Measurements from ENCODE around the gene NRG3.
"Not testable (repeated sequence)": the region's sequence is repeated elsewhere in the genome, so short reads cannot be mapped to it uniquely, and the experiment has no call there.

The NRG3 gene

DNA sequence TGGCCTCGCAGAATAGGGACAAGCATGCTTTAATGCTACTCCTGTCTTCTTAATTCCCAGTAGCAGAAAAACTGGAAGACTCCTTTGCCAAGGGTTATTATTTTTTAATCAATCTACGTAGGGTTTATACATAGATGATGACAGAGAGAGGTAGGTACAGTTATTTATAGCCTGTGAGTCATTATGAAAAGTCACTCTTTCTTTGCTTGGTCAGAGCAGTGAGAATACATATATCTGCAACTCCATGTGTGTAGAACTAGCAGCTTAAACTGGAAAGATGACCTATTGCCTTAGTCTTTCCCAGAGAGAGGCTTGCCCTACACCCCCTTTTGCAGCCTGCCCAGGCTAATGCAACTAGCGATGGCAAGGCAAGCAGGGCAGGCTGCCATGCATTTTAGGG lies 1050.6 kb downstream of the NRG3 start:
- DNase-seq = no peak

DNA sequence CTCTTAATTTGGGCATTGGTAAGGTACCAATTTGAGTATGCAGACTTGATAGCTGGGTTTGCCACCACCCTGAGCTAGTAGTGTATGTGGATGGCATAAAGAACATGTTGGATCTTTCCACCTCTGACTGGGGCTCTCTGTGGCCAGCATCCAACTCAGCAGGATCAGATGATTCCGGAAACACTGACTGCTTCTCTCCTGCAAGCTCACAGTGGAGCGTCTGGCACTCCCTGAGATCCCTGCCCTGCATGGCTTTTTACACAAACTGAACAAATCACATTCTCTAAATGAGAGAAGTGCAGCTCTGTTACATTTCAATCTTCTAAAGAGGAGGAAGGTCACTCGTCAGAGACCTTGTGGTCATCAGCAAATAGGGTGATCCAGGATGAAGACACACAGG lies 1057.5 kb downstream of the NRG3 start:
- no peak for DNase-seq

DNA sequence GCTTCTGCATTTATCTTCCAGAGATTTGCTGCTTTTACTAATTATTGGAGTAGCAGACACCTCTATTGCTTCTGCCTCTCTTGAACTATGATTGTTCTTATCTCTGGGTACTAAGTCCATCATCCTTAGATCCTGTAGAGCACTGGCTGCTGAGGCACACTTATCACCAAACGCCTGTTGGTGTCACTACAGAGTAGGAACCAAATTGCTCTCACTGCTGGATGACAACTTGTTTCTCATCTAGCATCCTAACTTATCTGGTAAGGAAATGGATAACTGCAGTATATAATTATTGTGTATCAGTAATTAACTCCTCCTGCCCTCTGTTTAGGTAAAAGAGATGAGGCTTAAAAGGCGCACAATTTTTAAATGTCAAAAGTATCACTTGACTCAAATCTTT lies 1059.4 kb downstream of the NRG3 start:
- DNase-seq = no peak

DNA sequence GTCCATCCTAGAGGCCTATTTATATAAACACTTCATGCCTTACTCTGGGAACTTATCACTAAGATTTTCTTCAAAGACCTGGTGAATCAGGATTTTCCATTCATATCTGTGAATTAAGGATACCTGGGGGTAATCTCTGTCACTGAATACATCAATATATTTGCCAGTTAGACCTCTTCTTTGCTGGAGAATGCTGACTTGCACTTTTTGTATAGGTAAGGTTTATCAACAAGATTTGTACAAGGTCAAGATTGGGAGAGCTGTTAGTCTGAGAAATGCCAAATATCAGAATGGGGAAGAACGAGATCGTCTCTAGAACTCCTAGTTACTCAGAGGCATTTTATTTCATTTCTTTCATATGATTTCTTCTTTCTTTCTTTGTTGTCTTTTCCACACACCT lies 1060.0 kb downstream of the NRG3 start:
- no peak for DNase-seq

DNA sequence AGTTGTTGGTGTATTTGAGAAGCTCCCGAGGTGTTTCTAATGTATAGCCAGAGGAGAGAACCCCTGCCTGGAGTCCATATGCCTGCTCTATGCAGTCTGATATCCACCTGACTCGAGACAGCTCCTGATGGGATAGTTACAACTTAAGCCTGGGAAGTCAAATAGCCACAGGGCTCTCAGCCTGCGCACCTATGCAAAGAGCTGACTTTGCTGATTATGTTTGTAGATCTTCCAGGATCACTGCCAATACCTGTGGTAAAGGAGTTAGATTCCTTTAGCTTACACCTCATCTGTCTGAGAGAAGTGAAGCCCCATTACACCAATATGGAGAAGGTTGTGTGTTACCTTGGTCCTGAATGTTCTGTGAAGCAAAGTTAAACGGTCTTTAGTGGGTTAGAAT lies 1063.3 kb downstream of the NRG3 start:
- no peak for DNase-seq

DNA sequence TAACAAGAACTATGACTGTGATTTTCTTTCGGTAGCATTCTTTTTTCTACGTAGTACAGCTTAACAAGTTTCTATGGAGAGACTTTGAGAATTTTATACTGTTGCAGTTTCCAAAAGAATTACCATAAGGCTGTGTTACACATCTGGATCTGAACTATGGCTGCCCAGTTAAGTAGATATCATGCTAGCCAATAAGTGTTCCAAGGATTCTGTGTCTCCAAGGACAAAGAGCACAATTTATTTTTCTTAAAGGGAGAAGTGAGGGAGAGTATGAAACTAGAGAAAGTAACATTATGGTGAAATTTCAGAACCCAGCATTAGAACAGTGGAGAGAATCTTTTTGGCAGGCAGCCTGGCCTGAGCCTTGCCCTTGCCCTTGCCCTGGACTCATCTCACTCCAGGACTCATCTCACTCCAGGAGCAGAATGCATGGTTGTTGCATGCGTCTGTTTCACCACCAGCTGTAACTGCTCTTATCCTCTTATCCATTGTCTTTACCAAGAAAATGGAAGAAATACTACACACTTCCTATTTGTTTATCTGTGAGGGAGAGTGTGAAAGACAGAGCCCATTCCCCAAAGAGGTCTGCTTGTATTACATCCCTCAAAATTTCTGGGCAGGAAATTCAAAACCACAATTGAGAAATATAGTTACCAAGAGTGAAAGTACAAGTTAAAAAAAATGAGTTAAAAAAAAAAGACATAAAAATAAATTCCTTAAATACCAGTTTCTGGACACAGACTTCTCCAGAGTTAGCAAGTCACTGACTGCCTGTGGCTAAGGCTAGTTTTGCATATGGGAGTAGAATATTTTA lies 1067.5 kb downstream of the NRG3 start:
- DNase-seq = peak; percentile 53

DNA sequence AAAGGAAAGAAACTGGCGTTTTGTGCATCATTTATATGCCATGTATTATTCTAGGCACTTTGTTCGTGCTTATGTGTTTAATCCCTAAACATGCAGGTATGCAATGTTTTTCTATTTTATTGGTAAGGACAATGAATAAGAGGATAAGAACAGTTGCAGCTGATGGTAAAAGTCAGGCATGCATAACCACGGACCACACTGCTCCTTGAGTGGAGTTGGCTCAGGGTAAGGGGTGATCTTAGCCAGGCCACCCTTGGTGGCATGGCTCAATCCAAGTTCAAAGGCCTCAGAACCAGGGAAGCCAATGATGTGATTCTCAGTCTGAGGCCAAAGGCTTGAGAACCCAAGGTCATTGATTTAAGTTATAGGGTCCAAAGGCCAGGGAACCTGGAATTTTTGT lies 1068.1 kb downstream of the NRG3 start:
- no peak for DNase-seq

DNA sequence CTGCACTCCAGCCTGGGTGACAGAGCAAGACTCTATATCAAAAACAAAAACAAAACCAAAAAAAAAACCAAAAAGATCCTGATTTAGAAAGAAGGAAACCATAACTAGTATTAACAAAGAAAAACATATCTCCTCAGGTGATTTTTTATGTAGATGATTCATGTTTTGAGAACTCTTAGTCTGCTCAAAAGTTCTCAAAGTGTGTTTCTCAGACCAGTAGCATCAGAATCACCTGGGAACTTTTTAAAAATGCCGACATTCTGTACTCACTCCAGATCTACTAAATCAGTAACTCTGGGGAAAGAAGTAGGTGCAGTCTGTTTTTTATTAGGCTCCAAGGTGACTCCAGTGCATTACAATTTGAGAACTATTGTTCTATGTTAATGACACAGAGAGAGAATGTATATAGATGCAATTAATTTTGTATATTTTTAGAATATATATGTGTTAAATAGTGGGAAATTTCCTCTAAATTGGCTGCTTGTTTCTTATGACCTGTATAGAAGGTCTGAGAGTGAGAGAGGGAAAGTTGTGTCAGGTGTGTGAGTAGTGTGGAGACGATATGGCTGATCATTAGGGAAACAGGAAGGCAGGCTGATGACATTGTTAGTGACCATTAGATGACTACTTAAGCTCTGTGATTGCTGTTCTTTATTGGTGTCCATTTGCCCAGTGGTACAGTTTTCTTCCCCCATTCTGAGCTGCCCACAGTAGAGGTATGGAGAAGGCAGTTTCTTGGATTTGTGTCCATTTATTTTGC lies 1075.0 kb downstream of the NRG3 start:
- no peak for DNase-seq

DNA sequence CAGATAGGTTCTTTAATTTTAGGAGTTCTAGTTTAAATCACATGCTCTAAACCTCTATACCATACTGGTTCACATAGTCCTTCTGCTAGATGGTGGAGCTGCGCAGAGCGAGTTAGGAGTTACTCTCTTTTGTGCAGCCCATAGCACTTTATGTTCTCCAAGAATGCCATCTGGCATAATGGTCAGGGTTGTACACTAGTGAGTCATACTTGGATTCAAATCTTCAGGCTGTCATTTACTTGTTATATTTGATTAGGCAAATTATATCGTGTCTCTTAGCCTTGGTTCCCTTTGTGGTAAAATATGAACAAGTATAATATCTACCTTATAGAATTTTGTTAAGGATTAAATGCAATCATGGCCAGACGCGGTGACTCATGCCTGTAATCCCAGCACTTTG lies 1078.3 kb downstream of the NRG3 start:
- no peak for DNase-seq

DNA sequence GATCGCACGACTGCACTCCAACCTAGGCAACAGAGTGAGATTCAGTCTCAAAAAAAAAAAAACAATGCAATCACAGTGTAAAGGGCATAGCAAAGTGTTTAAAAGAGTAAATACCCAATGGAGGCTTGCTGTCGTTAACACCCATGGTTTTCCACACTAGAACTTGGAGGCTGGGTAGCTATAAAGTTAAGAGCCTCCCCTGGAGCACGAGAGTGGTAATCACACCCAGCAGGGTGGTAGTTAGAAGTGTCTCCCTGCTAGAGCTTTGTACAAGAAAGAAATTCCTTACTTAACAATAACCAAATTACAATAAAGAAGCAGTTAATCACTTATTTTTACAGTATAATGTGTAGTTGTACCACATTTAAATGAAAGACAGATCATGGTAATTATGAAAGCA lies 1078.9 kb downstream of the NRG3 start:
- DNase-seq = no peak

DNA sequence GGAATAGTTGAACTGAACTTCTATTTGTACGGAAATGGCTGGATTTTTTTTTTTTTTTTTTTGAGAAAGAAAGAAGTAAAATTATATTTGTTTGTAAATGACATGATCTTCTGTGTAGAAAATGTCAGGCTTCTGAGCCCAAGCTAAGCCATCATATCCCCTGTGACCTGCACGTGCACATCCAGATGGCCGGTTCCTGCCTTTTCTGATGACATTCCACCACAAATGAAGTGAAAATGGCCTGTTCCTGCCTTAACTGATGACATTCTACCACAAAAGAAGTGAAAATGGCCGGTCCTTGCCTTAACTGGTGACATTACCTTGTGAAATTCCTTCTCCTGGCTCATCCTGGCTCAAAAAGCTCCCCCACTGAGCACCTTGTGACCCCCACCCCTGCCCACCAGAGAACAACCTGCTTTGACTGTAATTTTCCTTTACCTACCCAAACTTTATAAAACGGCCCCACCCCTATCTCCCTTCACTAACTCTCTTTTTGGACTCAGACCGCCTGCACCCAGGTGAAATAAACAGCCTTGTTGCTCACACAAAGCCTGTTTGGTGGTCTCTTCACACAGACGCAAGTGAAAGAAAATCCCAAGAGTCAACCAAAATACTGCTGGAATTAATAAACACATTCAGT lies 1085.5 kb downstream of the NRG3 start:
- not testable (repeated sequence) for DNase-seq

DNA sequence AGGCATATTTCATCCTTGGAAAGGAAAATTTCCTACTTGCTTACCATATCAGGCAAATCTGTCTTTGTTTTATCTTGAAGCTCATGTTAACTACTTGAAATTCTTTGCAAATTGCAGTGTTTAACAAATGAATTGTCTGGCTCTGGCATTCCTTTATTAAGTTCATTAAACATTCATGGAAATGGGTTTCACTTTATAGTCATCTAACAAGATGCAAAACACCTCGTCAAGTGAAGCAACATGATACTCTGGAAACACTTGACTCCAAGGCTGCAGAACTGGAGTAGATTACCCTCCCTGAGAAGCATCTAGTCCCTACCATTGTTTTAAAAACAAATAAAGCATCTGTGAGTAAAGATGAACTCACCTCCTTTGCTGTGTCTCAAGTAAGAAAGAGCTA lies 1086.9 kb downstream of the NRG3 start:
- no peak for DNase-seq

DNA sequence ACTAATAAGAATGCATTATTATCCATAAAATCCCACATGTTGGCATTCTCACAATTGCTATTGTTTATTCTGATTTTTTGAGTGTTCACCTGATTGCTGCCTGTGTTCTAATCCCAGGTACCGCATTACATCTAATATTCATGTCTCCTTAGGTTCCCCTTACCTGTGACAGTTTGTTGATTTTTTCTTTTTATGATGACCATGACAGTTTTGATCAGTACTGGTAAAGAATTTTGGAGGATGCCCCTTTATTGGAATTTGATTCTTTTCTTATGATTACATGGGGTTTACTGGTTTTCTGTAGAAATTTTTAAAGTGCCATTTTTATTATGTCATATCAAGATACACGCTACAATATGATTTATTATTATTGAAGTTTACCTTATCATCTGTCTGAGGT lies 1091.1 kb downstream of the NRG3 start:
- no peak for DNase-seq

DNA sequence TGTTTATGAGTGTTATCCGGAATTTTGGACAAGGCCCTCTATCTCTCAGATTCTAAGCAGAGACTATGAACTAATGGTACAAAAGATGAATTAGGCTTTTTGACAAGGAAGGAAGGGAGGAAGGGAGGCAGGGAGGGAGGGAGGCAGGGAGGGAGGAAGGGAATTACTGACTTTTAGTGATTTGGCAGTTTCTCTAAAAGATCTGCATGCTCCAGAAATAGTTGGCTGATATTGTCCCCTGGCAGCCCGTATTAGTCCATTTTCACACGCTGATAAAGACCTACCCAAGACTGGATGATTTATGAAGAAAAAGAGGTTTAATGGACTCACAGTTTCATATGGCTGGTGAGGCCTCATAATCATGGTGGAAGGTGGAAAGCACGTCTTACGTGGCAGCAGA lies 1093.5 kb downstream of the NRG3 start:
- no peak for DNase-seq

DNA sequence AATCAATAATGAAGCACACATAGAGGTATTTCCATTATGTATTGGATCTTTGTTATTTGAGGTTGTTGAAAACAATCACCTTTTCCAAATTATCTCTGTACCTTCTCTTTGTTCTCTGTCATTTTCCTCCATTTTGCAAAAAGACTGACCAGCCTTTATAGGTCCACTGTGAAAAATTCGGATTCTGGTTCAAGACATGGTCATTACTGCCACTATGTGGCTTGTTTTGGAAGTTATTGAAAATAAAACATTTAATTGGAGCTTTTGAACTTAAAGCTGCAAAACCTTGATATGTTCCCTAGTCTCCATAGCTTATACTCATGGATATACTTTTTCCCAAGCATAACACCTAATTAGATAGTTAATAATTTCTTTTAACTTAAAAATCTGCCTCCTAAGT lies 1094.4 kb downstream of the NRG3 start:
- peak; percentile 22 for DNase-seq

DNA sequence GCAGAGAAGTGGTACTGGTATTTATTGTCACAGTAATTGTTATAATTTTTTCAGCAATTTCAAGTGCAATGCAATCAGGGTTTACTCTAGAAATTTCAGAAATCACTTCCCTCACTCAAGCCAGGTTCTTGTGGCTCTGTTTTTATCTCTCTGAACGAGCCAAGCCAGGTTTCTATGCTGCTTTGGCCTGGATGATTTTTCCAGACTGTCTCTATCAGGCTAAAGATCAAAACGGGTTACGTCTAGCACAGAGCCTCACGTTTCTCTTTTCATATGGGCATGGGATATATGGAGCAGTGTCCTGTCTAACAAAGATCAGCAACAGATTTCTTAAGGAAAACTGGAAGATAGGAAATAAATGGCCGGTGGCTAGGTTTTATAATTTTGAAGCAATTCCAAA lies 1105.3 kb downstream of the NRG3 start:
- no peak for DNase-seq

DNA sequence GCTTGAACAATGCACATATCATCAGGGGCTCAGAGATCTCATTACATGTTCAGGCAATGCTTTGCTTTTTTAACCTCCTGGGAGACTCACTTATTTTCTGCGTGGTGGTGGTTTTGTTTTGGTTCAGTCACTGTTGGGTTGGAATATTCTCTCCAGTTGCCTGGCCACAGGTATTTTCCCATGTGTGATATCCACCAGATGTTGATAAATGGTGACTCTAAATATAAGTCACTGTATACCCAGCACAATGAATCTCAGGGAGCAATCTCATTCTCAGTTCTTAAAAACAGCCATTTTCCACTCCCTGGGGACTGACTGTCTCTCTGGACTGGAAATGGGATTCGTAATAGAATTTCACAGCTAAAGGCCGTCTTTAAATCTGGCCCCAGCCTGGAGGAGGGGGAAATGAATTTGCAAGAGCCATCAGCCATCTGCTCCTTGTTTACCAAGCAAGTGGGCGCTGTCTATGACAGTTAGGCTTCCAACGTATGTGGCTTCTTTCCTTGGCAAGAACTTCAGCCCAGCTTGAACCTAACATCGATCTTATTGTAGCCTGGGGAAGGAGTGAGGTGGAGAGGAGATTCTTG lies 1106.2 kb downstream of the NRG3 start:
- peak; percentile 68 for DNase-seq

DNA sequence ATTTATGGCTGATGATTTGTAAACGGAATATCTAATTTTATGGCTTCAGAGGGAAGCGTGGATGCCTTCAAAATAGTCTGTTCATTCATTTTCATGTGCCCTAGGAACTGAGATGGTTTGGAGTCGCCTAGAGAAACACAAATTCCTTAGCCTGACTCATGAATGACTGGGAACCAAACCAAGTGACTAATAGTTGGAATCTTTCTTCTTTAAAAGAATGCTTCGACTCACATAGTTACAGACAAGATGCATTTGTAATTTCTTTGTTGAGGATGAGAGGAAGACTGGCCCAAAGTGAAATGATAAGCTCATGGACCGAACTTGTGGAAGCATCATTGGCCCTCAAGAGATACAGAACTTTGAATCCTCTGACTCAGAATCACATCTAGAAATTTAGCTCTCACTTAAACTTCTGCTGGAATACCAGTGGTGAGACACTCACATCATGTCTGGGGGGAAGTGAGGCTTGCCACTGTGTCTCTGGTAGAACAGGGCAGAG lies 1107.2 kb downstream of the NRG3 start:
- peak; percentile 96 for DNase-seq

DNA sequence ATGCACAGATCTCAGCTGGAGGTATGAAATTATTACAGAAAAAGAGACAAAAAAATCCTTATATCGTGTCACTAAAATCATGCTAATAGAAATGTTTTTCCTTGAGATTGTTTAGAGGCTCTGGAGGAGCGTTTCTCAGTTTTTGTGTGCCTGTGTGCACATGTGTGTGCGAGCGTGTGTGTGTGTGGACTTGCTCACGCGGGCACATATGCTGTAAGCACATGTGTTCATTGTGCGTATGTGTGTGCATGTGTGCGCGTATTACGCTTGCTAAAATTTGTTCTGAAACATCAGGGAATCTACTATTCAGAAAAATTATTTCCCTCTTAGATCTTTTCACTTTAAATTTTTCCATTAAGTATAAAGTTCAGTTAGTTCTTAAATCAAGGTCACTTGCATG lies 1111.2 kb downstream of the NRG3 start:
- no peak for DNase-seq

DNA sequence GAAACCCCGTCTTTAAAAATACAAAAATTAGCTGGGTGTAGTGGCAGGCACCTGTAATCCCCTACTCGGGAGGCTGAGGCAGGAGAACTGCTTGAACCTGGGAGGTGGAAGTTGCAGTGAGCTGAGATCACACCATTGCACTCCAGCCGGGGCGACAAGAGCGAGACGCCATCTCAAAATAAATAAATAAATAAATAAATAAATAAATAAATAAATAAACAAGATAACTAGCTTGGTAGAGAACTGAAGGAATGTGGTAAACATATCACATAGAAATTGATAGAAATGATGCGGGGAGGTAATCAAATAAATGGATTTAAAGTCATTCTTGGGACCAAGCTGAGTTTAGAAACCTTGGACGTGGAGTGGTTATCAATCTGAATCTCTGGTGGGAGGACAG lies 1131.5 kb downstream of the NRG3 start:
- not testable (repeated sequence) for DNase-seq

DNA sequence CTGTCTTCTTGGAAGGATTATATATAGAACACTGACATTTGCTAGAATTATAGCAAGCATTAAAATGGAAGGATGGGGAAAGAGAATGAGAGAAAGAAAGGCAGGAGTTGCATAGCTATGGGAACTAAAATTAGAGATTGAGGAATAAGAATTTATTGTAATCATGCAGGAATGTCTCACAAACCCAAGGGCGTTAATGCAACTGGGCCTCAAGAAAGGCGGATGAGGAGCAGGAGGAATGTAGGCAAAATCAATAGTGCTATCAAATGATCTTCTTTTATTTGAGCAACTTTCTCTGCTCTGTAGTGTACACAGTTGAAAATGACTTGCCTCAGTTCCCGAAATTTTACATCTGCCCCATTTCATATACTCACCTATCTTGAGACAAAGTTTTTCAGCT lies 1132.5 kb downstream of the NRG3 start:
- no peak for DNase-seq

DNA sequence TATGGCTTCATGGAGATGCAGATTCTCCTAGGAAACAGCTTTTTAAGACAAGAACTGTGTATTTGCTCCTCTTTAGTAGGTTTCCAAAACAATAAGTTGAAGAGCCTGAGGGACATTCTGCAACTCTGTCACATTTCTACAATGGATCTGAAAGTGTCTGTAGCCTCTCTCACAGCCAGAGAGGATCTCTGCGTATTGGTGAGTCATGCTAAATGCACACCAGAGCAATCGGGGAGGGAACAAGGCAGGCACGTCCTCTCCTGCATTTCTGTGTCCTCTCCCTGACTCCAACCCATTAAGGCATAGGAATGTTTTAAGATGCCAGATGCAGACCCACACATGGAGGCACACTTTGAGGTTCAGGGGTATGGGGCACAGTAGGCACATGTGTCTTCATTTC lies 1137.9 kb downstream of the NRG3 start:
- DNase-seq = peak; percentile 65

Measured in fibroblast of skin of abdomen (primary cell).